A549 (cell line): ENCODE results near the gene DGAT2.

Source experiments
- CEBPB ChIP-seq, 2 experiments: fragments of >200 bp in 1 of 2; sonication (Bioruptor Twin) in 1 of 2; formaldehyde crosslinking in 1 of 2; IDR thresholded peaks; 2 replicates each; pipeline ENCODE4 v1.6.1; 2012 to 2016
- CTCF ChIP-seq: fragments of >200 bp; sonication (Bioruptor Twin); formaldehyde crosslinking; IDR thresholded peaks from 3 replicates; pipeline ENCODE4 v1.5.1; 2016
- EHMT2 ChIP-seq: fragments of 200-600 bp; sonication (generic); IDR thresholded peaks from 2 replicates; pipeline ENCODE4 v1.6.1; 2016; ENCODE audit warnings: antibody characterized with exemption, low read depth, mild to moderate bottlenecking, moderate library complexity
- MAX ChIP-seq: IDR thresholded peaks from 2 replicates; pipeline ENCODE4 v1.6.1; 2012
- NFE2L2 ChIP-seq: fragments of 150-350 bp; conservative IDR thresholded peaks from 2 replicates; pipeline ENCODE4 v1.6.1; 2014; ENCODE audit warnings: low read length
- PHF8 ChIP-seq: fragments of 200-600 bp; sonication (generic); IDR thresholded peaks from 2 replicates; pipeline ENCODE4 v1.6.1; 2016; ENCODE audit warnings: low read depth, mild to moderate bottlenecking, antibody characterized with exemption, moderate library complexity, borderline replicate concordance
- POLR2A ChIP-seq: IDR thresholded peaks from 2 replicates; pipeline ENCODE4 v1.6.1; 2012; ENCODE audit warnings: mild to moderate bottlenecking, low read length
- RAD21 ChIP-seq, 2 experiments: fragments of >200 bp in 1 of 2; sonication (Bioruptor Twin) in 1 of 2; formaldehyde crosslinking in 1 of 2; IDR thresholded peaks in 1 of 2; conservative IDR thresholded peaks in 1 of 2; 2 replicates in 1 of 2; 3 replicates in 1 of 2; pipeline ENCODE4 v1.6.1; 2012 to 2018; ENCODE audit warnings: inconsistent platforms in 1 of 2
- REST ChIP-seq: fragments of 200-600 bp; sonication (generic); IDR thresholded peaks from 2 replicates; pipeline ENCODE4 v1.6.1; 2016; ENCODE audit warnings: antibody characterized with exemption, mild to moderate bottlenecking, moderate library complexity
- RFX5 ChIP-seq: fragments of 450-650 bp; IDR thresholded peaks from 2 replicates; pipeline ENCODE4 v1.7.1; 2014; ENCODE audit warnings: antibody characterized with exemption, mild to moderate bottlenecking, moderate library complexity
- SREBF2 ChIP-seq: fragments of 450-650 bp; IDR thresholded peaks from 2 replicates; pipeline ENCODE4 v1.6.1; 2014; ENCODE audit warnings: mild to moderate bottlenecking, moderate library complexity

- TF ChIP-seq EHMT2 (no peak), CEBPB (IDR thresholded peaks at IDR 0.05) (no peak), RAD21 (conservative IDR thresholded peaks at IDR 0.05 in 1 of 2, IDR thresholded peaks at IDR 0.05 in 1 of 2) (peak; percentile 40 to 41; a peak in 2 of 5 replicates), SREBF2 (no peak), PHF8 (no peak), CTCF (peak; percentile 17), REST (no peak), NFE2L2 (no peak), RFX5 (no peak), POLR2A (no peak; the same call in 1 of the 2 replicates), MAX (peak; percentile 100)
These were observed at the start of gene DGAT2 for GRCh38 chr11:75768112-75768908.
